ENCODE measurements around the gene RRP1B. TPM values are rescaled to one million over a fixed set of nuclear protein-coding genes. Genes with fewer than 3 reads are reported as not detected.

RRP1B gene
- total RNA-seq, 4 donors from 2014 or later, result 12.5 to 24.7 (median 18.9) TPM

DNA sequence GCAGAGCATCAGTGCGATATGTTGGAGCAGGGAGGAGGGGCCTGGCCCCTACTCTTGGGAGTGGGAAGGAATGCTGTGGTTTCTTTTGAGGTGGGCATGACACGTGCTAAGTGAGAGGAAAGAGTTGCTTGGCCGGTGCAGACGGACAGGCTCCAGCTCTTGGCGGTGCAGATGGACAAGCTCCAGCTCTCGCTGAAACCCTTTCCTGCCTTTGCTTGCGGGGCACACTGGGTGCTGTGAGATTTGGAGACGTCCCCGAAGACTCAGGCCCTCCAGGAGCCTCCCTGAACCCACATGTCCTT is 75.5 kb downstream of the RRP1B start:
- no peaks in the 10 kb centered on the region for H3K9me3 ChIP-seq
- in situ Hi-C loops (cut with MboI; ENCODE audit: low sequenced_read_pairs in 4 of 4) (no loop called here), intact Hi-C loops (cut with DNase I; ENCODE audit: low total_unique reads) (no loop called here)
- peaks cover 12 to 13% of the 10 kb centered on the region in 2 donors for H3K4me1 ChIP-seq
- no peak overlapping the region for H3K4me3 ChIP-seq
- H3K27me3 ChIP-seq, result no peaks in the 10 kb centered on the region
- H3K27ac ChIP-seq, result no peak overlapping the region
- ATAC-seq, result peak in 1 of 2 donors; percentile 35
- DNase-seq, result no peak
- no peak for TF ChIP-seq POLR2A (IDR thresholded peaks at IDR 0.05)
- H3K36me3 ChIP-seq, result no peaks in the 10 kb centered on the region

DNA sequence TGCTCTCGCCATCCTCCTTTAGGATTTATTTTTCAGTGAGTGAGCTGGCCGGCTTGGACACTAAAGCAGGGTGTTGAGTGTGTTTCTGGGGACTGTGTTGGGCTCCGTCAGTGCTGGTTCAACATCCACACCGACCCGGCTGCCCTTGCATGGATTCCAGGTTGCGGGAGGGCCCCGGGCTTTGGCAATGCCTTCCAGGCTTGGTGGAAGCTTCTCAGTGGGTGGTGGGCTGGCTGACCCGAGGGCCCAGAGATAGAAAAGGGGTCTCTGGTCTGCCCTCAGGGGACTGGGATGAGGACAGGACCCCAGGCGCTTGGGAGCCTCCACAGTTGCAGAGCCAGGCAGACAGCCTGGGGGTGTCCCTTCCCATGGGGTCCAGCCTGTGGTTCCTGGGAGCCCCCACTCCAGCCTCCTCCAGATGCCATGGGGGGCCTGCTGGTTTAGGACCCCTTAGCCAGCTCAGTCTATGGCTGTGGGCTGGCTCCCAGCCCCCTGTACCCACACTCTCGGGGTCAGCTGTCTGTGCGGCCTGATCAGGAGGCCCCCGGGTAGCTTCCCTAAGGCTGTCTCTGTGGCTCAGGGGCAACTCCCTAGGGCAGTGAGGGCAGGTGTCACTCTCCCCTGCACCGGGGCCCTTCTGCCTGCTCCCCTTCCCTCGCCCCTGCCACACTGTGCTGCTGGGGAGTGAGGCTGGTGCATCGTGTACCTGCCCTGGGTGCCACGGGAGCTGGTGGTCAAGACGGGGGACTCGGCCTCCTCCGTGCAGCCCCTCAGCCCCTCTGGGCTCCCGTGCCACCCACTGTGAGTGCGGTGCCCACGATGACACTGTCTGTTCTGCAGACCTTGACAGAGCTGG is 76.1 kb downstream of the RRP1B start:
- no peak overlapping the region for H3K27ac ChIP-seq
- no peaks in the 10 kb centered on the region for H3K27me3 ChIP-seq
- DNase-seq, result no peak
- intact Hi-C loops (cut with DNase I; ENCODE audit: low total_unique reads) (no loop called here), in situ Hi-C loops (cut with MboI; ENCODE audit: low sequenced_read_pairs in 4 of 4) (no loop called here)
- H3K4me3 ChIP-seq, result no peak overlapping the region
- TF ChIP-seq POLR2A (IDR thresholded peaks at IDR 0.05), result no peak
- TF ChIP-seq, protein P1, sequence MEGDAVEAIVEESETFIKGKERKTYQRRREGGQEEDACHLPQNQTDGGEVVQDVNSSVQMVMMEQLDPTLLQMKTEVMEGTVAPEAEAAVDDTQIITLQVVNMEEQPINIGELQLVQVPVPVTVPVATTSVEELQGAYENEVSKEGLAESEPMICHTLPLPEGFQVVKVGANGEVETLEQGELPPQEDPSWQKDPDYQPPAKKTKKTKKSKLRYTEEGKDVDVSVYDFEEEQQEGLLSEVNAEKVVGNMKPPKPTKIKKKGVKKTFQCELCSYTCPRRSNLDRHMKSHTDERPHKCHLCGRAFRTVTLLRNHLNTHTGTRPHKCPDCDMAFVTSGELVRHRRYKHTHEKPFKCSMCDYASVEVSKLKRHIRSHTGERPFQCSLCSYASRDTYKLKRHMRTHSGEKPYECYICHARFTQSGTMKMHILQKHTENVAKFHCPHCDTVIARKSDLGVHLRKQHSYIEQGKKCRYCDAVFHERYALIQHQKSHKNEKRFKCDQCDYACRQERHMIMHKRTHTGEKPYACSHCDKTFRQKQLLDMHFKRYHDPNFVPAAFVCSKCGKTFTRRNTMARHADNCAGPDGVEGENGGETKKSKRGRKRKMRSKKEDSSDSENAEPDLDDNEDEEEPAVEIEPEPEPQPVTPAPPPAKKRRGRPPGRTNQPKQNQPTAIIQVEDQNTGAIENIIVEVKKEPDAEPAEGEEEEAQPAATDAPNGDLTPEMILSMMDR (IDR thresholded peaks at IDR 0.05 in 4 of 5, conservative IDR thresholded peaks at IDR 0.05 in 1 of 5), result no peak
- H3K4me1 ChIP-seq, result peaks cover 12 to 13% of the 10 kb centered on the region in 2 donors
- no peaks in the 10 kb centered on the region for H3K9me3 ChIP-seq
- ATAC-seq, result no peak
- H3K36me3 ChIP-seq, result no peaks in the 10 kb centered on the region

DNA sequence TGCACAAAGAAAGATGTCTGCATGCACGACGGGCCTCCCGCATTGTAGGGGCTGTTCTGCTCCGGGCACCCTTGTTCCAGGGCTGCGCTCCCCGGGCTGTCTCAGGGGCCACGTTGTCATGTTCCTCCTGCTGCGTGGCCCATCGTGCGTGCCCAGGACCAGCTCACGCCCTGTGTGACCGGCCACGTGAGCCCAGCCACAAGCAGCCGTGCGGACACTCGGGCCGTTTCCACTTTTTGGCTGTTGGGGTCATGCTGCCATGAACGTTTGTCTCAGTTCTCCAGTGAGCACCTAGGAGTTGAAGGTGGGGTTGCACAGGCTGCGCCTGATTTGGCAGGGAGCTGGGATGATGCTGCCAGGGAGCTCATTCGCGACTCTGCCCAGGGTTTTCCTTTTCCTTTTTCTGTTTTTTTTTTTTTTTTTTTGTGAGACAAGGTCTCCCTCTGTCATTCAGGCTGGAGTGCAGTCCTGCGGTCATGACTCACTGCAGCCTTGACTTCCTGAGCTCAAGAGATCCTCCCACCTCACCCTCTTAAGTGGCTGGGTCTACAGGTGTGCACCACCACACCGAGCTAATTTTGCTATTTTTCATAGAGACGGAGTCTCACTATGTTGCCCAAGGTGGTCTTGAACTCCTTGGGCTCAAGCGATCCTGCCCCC is 77.0 kb downstream of the RRP1B start:
- H3K4me1 ChIP-seq, result peaks cover 12 to 13% of the 10 kb centered on the region in 2 donors
- TF ChIP-seq POLR2A (IDR thresholded peaks at IDR 0.05), result no peak
- TF ChIP-seq, protein P1 (IDR thresholded peaks at IDR 0.05 in 4 of 5, conservative IDR thresholded peaks at IDR 0.05 in 1 of 5), result no peak
- intact Hi-C loops (cut with DNase I; ENCODE audit: low total_unique reads), result no loop called here
- H3K27ac ChIP-seq, result no peak overlapping the region
- in situ Hi-C loops (cut with MboI; ENCODE audit: low sequenced_read_pairs in 4 of 4), result no loop called here
- no peaks in the 10 kb centered on the region for H3K36me3 ChIP-seq
- DNase-seq, result no peak
- no peak overlapping the region for H3K4me3 ChIP-seq
- no peaks in the 10 kb centered on the region for H3K27me3 ChIP-seq
- no peaks in the 10 kb centered on the region for H3K9me3 ChIP-seq
- no peak for ATAC-seq

DNA sequence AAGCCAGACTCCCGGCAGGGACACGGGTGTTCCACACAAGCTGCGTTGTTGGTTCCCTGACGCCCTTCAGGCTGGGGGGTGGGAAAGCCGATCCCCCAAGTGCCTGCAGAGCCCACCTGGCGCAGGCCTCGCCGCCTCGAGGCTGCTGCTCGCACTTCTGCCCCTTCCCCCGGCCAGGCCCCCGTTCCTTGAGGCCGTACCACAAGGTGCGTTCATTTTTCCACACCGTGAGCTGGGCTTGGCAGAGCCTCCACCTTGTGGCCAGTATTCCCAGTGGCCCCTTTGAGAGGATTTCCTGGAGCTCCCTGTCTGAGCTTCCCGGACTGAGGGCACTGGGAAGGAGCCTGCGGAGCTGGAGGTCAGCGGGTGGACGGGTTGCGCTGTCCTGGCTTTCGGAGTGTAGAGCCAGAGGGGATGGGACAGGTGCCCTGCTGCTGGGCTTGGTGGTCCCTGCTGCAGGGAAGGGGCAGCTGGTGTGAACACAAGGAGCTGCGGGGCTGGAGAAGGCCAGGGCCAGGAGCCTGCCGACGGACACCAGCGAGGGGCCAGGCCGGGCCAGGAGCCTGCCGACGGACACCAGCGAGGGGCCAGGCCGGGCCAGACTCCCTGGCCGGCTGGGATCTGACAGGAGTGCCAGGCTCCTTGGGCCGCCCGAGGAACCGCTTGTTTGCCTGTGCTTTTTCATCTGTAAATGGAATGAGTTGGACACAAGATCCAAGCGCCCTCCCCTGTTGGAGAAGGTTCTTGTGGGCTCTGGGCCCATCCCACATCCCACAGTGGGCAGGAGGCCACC is 78.0 kb downstream of the RRP1B start:
- TF ChIP-seq, protein P1 (IDR thresholded peaks at IDR 0.05 in 4 of 5, conservative IDR thresholded peaks at IDR 0.05 in 1 of 5), result no peak
- no peak for TF ChIP-seq POLR2A (IDR thresholded peaks at IDR 0.05)
- Histone ChIP-seq H3K4me3 (no peak overlapping the region), H3K4me1 (peaks cover 4 to 5% of the 10 kb centered on the region in 2 donors), H3K36me3 (no peaks in the 10 kb centered on the region), H3K27me3 (no peaks in the 10 kb centered on the region), H3K27ac (no peak overlapping the region), H3K9me3 (no peaks in the 10 kb centered on the region)
- DNase-seq, result no peak
- intact Hi-C loops (cut with DNase I; ENCODE audit: low total_unique reads) (no loop called here), in situ Hi-C loops (cut with MboI; ENCODE audit: low sequenced_read_pairs in 4 of 4) (no loop called here)
- no peak for ATAC-seq

All from gastrocnemius medialis (tissue), 4 donors.